Osteoblast (primary cell): ENCODE results near the gene TMPRSS4. TPM values are rescaled to one million over a fixed set of nuclear protein-coding genes. Genes with fewer than 3 reads are reported as not detected.

ENCODE experiments used
- DNase-seq: peaks from one replicate; pipeline ENCODE4 v3.0.0; 2011; ENCODE audit warnings: low spot score, mixed read lengths; ENCODE audit not compliant: insufficient read length; ENCODE audit errors: missing footprints
- H2AFZ ChIP-seq: 2 replicates; pipeline ENCODE4 v1.6.0; 2011; ENCODE audit warnings: mild to moderate bottlenecking, low read length
- H3K27ac ChIP-seq: 2 replicates; pipeline ENCODE4 v1.5.1; 2011; ENCODE audit warnings: mild to moderate bottlenecking, low read depth, low read length, moderate library complexity
- H3K27me3 ChIP-seq: 2 replicates; pipeline ENCODE4 v1.6.0; 2012; ENCODE audit warnings: mild to moderate bottlenecking, control low read depth, inconsistent platforms, low read length, moderate library complexity; ENCODE audit not compliant: insufficient read depth
- H3K36me3 ChIP-seq: 2 replicates; pipeline ENCODE4 v1.5.1; 2011; ENCODE audit warnings: mild to moderate bottlenecking, low read length, control low read depth, moderate library complexity; ENCODE audit not compliant: insufficient read depth
- H3K4me1 ChIP-seq: 2 replicates; pipeline ENCODE4 v1.5.1; 2011; ENCODE audit warnings: mild to moderate bottlenecking, low read length, control low read depth, moderate library complexity; ENCODE audit not compliant: insufficient read depth
- H3K4me2 ChIP-seq: 2 replicates; pipeline ENCODE4 v1.6.0; 2011; ENCODE audit warnings: mild to moderate bottlenecking, low read length; ENCODE audit not compliant: insufficient read depth
- H3K4me3 ChIP-seq: fragments of 200-600 bp; sonication (generic); 3 replicates; pipeline ENCODE4 v1.5.1; 2012; ENCODE audit warnings: mild to moderate bottlenecking, low read length, inconsistent platforms; ENCODE audit not compliant: insufficient read depth
- H3K79me2 ChIP-seq: 2 replicates; pipeline ENCODE4 v1.6.0; 2012; ENCODE audit warnings: mild to moderate bottlenecking, low read length, control low read depth, inconsistent platforms; ENCODE audit not compliant: insufficient read depth
- H3K9me3 ChIP-seq: 2 replicates; pipeline ENCODE4 v1.5.1; 2011; ENCODE audit warnings: low read depth, low read length, control low read depth
- H4K20me1 ChIP-seq: 2 replicates; pipeline ENCODE4 v1.6.0; 2012; ENCODE audit warnings: mild to moderate bottlenecking, low read length, control low read depth; ENCODE audit not compliant: insufficient read depth
- CTCF ChIP-seq: IDR thresholded peaks from 2 replicates; pipeline ENCODE4 v1.5.1; 2011; ENCODE audit warnings: mild to moderate bottlenecking, low read depth, low read length, moderate library complexity; ENCODE audit errors: extremely low read depth
- total RNA-seq: library from RNA; depleted of rRNA; stranded (reverse); fragments of >200 nt; gene quantifications from 2 replicates; pipeline ENCODE4 v1.2.3, GENCODE V29; 2012

The TMPRSS4 gene
- total RNA-seq, 1 donor: not detected

GRCh38 chr11:118050208-118050891 lies 26.5 kb upstream of the TMPRSS4 start:
- Histone ChIP-seq H3K9me3 (no peaks in the 10 kb centered on the region), H3K36me3 (no peaks in the 10 kb centered on the region), H3K4me1 (no peaks in the 10 kb centered on the region), H3K4me3 (no peak overlapping the region), H3K27ac (no peak overlapping the region), H3K4me2 (no peak overlapping the region), H2AFZ (no peak overlapping the region), H3K27me3 (no peaks in the 10 kb centered on the region), H3K79me2 (no peaks in the 10 kb centered on the region), H4K20me1 (no peaks in the 10 kb centered on the region)
- no peak for TF ChIP-seq CTCF
- DNase-seq: no peak

GRCh38 chr11:118051136-118051610 lies 25.7 kb upstream of the TMPRSS4 start:
- H3K9me3 ChIP-seq: no peaks in the 10 kb centered on the region
- no peaks in the 10 kb centered on the region for H3K79me2 ChIP-seq
- TF ChIP-seq CTCF: no peak
- no peaks in the 10 kb centered on the region for H3K27me3 ChIP-seq
- no peak overlapping the region for H3K4me2 ChIP-seq
- H2AFZ ChIP-seq: no peak overlapping the region
- no peak for DNase-seq
- H3K4me3 ChIP-seq: no peak overlapping the region
- no peak overlapping the region for H3K27ac ChIP-seq
- no peaks in the 10 kb centered on the region for H3K4me1 ChIP-seq
- no peaks in the 10 kb centered on the region for H3K36me3 ChIP-seq
- H4K20me1 ChIP-seq: no peaks in the 10 kb centered on the region

GRCh38 chr11:118051611-118052461 lies 25.0 kb upstream of the TMPRSS4 start:
- Histone ChIP-seq H3K27me3 (no peaks in the 10 kb centered on the region), H3K9me3 (no peaks in the 10 kb centered on the region), H3K27ac (no peak overlapping the region), H3K4me3 (no peak overlapping the region), H3K4me1 (no peaks in the 10 kb centered on the region), H3K36me3 (no peaks in the 10 kb centered on the region), H3K79me2 (no peaks in the 10 kb centered on the region), H3K4me2 (no peak overlapping the region), H4K20me1 (no peaks in the 10 kb centered on the region), H2AFZ (no peak overlapping the region)
- no peak for DNase-seq
- TF ChIP-seq CTCF: no peak

- no peak overlapping the region for H2AFZ ChIP-seq
- H3K4me1 ChIP-seq: no peaks in the 10 kb centered on the region
- TF ChIP-seq CTCF: no peak
- H3K9me3 ChIP-seq: no peaks in the 10 kb centered on the region
- H3K79me2 ChIP-seq: no peaks in the 10 kb centered on the region
- H3K27ac ChIP-seq: no peak overlapping the region
- no peaks in the 10 kb centered on the region for H4K20me1 ChIP-seq
- DNase-seq: no peak
- H3K36me3 ChIP-seq: no peaks in the 10 kb centered on the region
- H3K4me2 ChIP-seq: no peak overlapping the region
- H3K27me3 ChIP-seq: no peaks in the 10 kb centered on the region
- no peak overlapping the region for H3K4me3 ChIP-seq
Measured at GRCh38 chr11:118052581-118053206, 24.2 kb upstream of the TMPRSS4 start.
